CD14-positive monocyte (primary cell): ENCODE results near the gene PUM2. TPM values are rescaled to one million over a fixed set of nuclear protein-coding genes. Genes with fewer than 3 reads are reported as not detected.

Source experiments
- DNase-seq, 3 donors: peaks; one replicate each; pipeline ENCODE4 v3.0.0-alpha.2; 2011 to 2022
- H2AFZ ChIP-seq: 2 replicates; pipeline ENCODE4 v1.6.0; 2012; ENCODE audit warnings: mild to moderate bottlenecking, low read depth, low read length, inconsistent platforms; ENCODE audit not compliant: insufficient read depth, poor library complexity, severe bottlenecking
- H3K27ac ChIP-seq, 2 donors: 1 replicate in 1 of 2; 2 replicates in 1 of 2; pipeline ENCODE4 v1.5.1; 2012 to 2013; ENCODE audit warnings: low read length in 2 of 2, control low read depth in 1 of 2, inconsistent platforms in 1 of 2, low read depth in 1 of 2, mild to moderate bottlenecking in 1 of 2
- H3K27me3 ChIP-seq, 2 donors: one replicate each; pipeline versions ENCODE4 v1.6.0 to v1.6.1; 2011 to 2013; ENCODE audit warnings: low read length in 2 of 2; ENCODE audit not compliant: control insufficient read depth in 2 of 2, insufficient read depth in 2 of 2
- H3K36me3 ChIP-seq, 2 donors: replicated peaks in 1 of 2; 1 replicate in 1 of 2; 2 replicates in 1 of 2; pipeline versions ENCODE4 v1.5.1 to v1.6.1; 2012 to 2013; ENCODE audit warnings: low read length in 2 of 2, control low read depth in 1 of 2, inconsistent platforms in 1 of 2, mild to moderate bottlenecking in 1 of 2; ENCODE audit not compliant: insufficient read depth in 2 of 2, control insufficient read depth in 1 of 2
- H3K4me1 ChIP-seq, 2 donors: 1 replicate in 1 of 2; 2 replicates in 1 of 2; pipeline versions ENCODE4 v1.5.1 to v1.6.1; 2012 to 2013; ENCODE audit warnings: low read length in 2 of 2, control low read depth in 1 of 2, inconsistent platforms in 1 of 2, mild to moderate bottlenecking in 1 of 2, moderate library complexity in 1 of 2; ENCODE audit not compliant: insufficient read depth in 2 of 2, control insufficient read depth in 1 of 2
- H3K4me2 ChIP-seq: replicated peaks from 2 replicates; pipeline ENCODE3; 2012; ENCODE audit warnings: low read length, moderate library complexity, mild to moderate bottlenecking; ENCODE audit not compliant: poor library complexity, severe bottlenecking; ENCODE audit errors: extremely low read depth
- H3K4me3 ChIP-seq, 3 experiments: fragments of 200-600 bp in 1 of 3; sonication (generic) in 1 of 3; replicated peaks in 1 of 3; 1 replicate in 2 of 3; 2 replicates in 1 of 3; pipeline ENCODE4 v1.5.1; 2011 to 2013; ENCODE audit warnings: low read length in 3 of 3, mild to moderate bottlenecking in 3 of 3, control low read depth in 2 of 3, low read depth in 2 of 3, inconsistent platforms in 1 of 3, moderate library complexity in 1 of 3
- H3K79me2 ChIP-seq: 2 replicates; pipeline ENCODE4 v1.6.0; 2012; ENCODE audit warnings: mild to moderate bottlenecking, control low read depth, inconsistent platforms, low read length, moderate library complexity; ENCODE audit not compliant: insufficient read depth
- H3K9ac ChIP-seq: 2 replicates; pipeline ENCODE4 v1.6.0; 2017; ENCODE audit warnings: low read length, mild to moderate bottlenecking; ENCODE audit not compliant: insufficient read depth, poor library complexity, severe bottlenecking
- H3K9me3 ChIP-seq, 2 donors: replicated peaks in 1 of 2; 1 replicate in 1 of 2; 2 replicates in 1 of 2; pipeline versions ENCODE4 v1.5.1 to v1.6.1; 2012 to 2013; ENCODE audit warnings: low read length in 2 of 2, control low read depth in 1 of 2; ENCODE audit not compliant: control insufficient read depth in 1 of 2, insufficient read depth in 1 of 2
- H4K20me1 ChIP-seq: 2 replicates; pipeline ENCODE4 v1.6.0; 2012; ENCODE audit warnings: mild to moderate bottlenecking, low read length, control low read depth, moderate library complexity; ENCODE audit not compliant: insufficient read depth
- H3K27ac Mint-ChIP-seq, 7 donors: one replicate each; pipeline ENCODE4 v1.8.0; 2020; ENCODE audit warnings: mild to moderate bottlenecking in 7 of 7, mixed read lengths in 7 of 7, moderate library complexity in 6 of 7, inconsistent platforms in 2 of 7
- H3K27me3 Mint-ChIP-seq, 3 donors: one replicate each; pipeline ENCODE4 v1.8.0; 2021 to 2022; ENCODE audit warnings: low read depth in 3 of 3, mild to moderate bottlenecking in 3 of 3, mixed read lengths in 3 of 3, moderate library complexity in 3 of 3, inconsistent platforms in 1 of 3
- H3K36me3 Mint-ChIP-seq, 2 donors: one replicate each; pipeline ENCODE4 v1.8.0; 2020; ENCODE audit warnings: mixed read lengths in 2 of 2, inconsistent platforms in 1 of 2, mild to moderate bottlenecking in 1 of 2
- H3K4me1 Mint-ChIP-seq: one replicate; pipeline ENCODE4 v1.8.0; 2020; ENCODE audit warnings: mild to moderate bottlenecking, mixed read lengths
- H3K4me3 Mint-ChIP-seq, 2 donors: one replicate each; pipeline ENCODE4 v1.8.0; 2020; ENCODE audit warnings: mild to moderate bottlenecking in 2 of 2, mixed read lengths in 2 of 2, moderate library complexity in 1 of 2
- H3K9me3 Mint-ChIP-seq, 7 donors: one replicate each; pipeline ENCODE4 v1.8.0; 2020 to 2022; ENCODE audit warnings: mixed read lengths in 7 of 7, mild to moderate bottlenecking in 6 of 7, moderate library complexity in 6 of 7, inconsistent platforms in 2 of 7
- WGBS: methylation state at CpG from one replicate; pipeline ENCODE4 v1.1.5; 2013; ENCODE audit warnings: missing lambda C conversion rate; ENCODE audit not compliant: insufficient coverage; 5-methylcytosine and 5-hydroxymethylcytosine counted together
- intact Hi-C, 2 donors: fragments of 100-400 bp; cut with micrococcal nuclease; formaldehyde crosslinking; loops; one replicate each; pipeline versions ENCODE4 v1.15.0 to v1.15.1; 2023
- polyA plus RNA-seq, 3 donors: library from polyadenylated mRNA; depleted of rRNA in 1 of 3; unstranded in 2 of 3; stranded (reverse) in 1 of 3; fragments of 300-500 nt in 2 of 3; fragments of >200 nt in 1 of 3; fragmentation: Illumina TruSeq in 2 of 3; gene quantifications; 1 replicate in 2 of 3; 2 replicates in 1 of 3; pipeline ENCODE4 v1.2.3, GENCODE V29; 2012 to 2021
- TF ChIP-seq, protein P1 (sequence below): fragments of 200-600 bp; IDR thresholded peaks from one replicate; pipeline ENCODE4 v1.8.0; 2022; ENCODE audit warnings: antibody characterized with exemption, mild to moderate bottlenecking

Gene PUM2
- polyA plus RNA-seq, 3 donors = 7.2 to 22.4 (median 8.3) TPM

GRCh38 chr2:20327370-20327769 lies 23.3 kb downstream of the PUM2 start:
- Histone ChIP-seq H3K36me3 (peaks cover 22 to 64% of the 10 kb centered on the region in 2 donors), H3K4me1 (peaks cover 0 to 14% of the 10 kb centered on the region in 2 donors), H4K20me1 (peaks cover 100% of the 10 kb centered on the region), H3K27ac (peak overlapping the region in 1 of 2 donors; percentile 40), H2AFZ (no peak overlapping the region), H3K79me2 (peaks cover 100% of the 10 kb centered on the region), H3K27me3 (no peaks in the 10 kb centered on the region), H3K4me2 (no peak overlapping the region), H3K9me3 (peaks cover 0 to 4% of the 10 kb centered on the region in 2 donors), H3K4me3 (no peak overlapping the region), H3K9ac (no peak overlapping the region)
- Mint-ChIP-seq H3K27me3 (no peaks in the 10 kb centered on the region), H3K4me3 (no peak overlapping the region), H3K9me3 (peaks cover 0 to 9% (median 6%) of the 10 kb centered on the region in 7 donors), H3K4me1 (peaks cover 14% of the 10 kb centered on the region), H3K27ac (peak overlapping the region in 1 of 7 donors; percentile 72), H3K36me3 (peaks cover 29 to 65% of the 10 kb centered on the region in 2 donors)
- no CpG with 5 or more reads among the region's 1 CpG for WGBS
- intact Hi-C loops = no loop called here
- TF ChIP-seq, protein P1, sequence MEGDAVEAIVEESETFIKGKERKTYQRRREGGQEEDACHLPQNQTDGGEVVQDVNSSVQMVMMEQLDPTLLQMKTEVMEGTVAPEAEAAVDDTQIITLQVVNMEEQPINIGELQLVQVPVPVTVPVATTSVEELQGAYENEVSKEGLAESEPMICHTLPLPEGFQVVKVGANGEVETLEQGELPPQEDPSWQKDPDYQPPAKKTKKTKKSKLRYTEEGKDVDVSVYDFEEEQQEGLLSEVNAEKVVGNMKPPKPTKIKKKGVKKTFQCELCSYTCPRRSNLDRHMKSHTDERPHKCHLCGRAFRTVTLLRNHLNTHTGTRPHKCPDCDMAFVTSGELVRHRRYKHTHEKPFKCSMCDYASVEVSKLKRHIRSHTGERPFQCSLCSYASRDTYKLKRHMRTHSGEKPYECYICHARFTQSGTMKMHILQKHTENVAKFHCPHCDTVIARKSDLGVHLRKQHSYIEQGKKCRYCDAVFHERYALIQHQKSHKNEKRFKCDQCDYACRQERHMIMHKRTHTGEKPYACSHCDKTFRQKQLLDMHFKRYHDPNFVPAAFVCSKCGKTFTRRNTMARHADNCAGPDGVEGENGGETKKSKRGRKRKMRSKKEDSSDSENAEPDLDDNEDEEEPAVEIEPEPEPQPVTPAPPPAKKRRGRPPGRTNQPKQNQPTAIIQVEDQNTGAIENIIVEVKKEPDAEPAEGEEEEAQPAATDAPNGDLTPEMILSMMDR = no peak
- DNase-seq = no peak

GRCh38 chr2:20326163-20326780 lies 24.4 kb downstream of the PUM2 start:
- Histone ChIP-seq H3K4me3 (no peak overlapping the region), H3K4me1 (peaks cover 0 to 14% of the 10 kb centered on the region in 2 donors), H3K9ac (no peak overlapping the region), H4K20me1 (peaks cover 100% of the 10 kb centered on the region), H3K27me3 (no peaks in the 10 kb centered on the region), H3K36me3 (peaks cover 28 to 68% of the 10 kb centered on the region in 2 donors), H3K4me2 (no peak overlapping the region), H3K9me3 (no peaks in the 10 kb centered on the region), H2AFZ (no peak overlapping the region), H3K27ac (peak overlapping the region in 1 of 2 donors; percentile 18), H3K79me2 (peaks cover 100% of the 10 kb centered on the region)
- no peaks in the 10 kb centered on the region for H3K27me3 Mint-ChIP-seq
- peak overlapping the region in 1 of 7 donors; percentile 40 for H3K27ac Mint-ChIP-seq
- no peak overlapping the region for H3K4me3 Mint-ChIP-seq
- H3K4me1 Mint-ChIP-seq = peaks cover 14% of the 10 kb centered on the region
- DNase-seq = peak; percentile 13 to 28 (median 28)
- no CpG with 5 or more reads among the region's 4 CpGs for WGBS
- TF ChIP-seq, protein P1 = peak; percentile 71
- peaks cover 36 to 65% of the 10 kb centered on the region in 2 donors for H3K36me3 Mint-ChIP-seq
- H3K9me3 Mint-ChIP-seq = peaks cover 0 to 5% (median under 1%) of the 10 kb centered on the region in 7 donors
- intact Hi-C loops = no loop called here
